Measurements from ENCODE around the gene C1orf21.

Gene C1orf21

GRCh38 chr1:184485751-184486723 is 99.2 kb downstream of the C1orf21 start:
- no peak for DNase-seq (ENCODE audit: low read depth, low spot score)

- no peak for DNase-seq (ENCODE audit: low read depth, low spot score)
Measured at GRCh38 chr1:184486761-184487445, 100.1 kb downstream of the C1orf21 start.

GRCh38 chr1:184487531-184488193 is 100.8 kb downstream of the C1orf21 start:
- no peak for DNase-seq (ENCODE audit: low read depth, low spot score)

- no peak for DNase-seq (ENCODE audit: low read depth, low spot score)
Measured at GRCh38 chr1:184489908-184490307, 103.1 kb downstream of the C1orf21 start.

GRCh38 chr1:184492536-184492935 is 105.7 kb downstream of the C1orf21 start:
- no peak for DNase-seq (ENCODE audit: low read depth, low spot score)

GRCh38 chr1:184493987-184494388 is 107.2 kb downstream of the C1orf21 start:
- no peak for DNase-seq (ENCODE audit: low read depth, low spot score)

- DNase-seq (ENCODE audit: low read depth, low spot score), result no peak
Measured at GRCh38 chr1:184494929-184495328, 108.1 kb downstream of the C1orf21 start.

- no peak for DNase-seq (ENCODE audit: low read depth, low spot score)
Measured at GRCh38 chr1:184497959-184498723, 111.3 kb downstream of the C1orf21 start.

GRCh38 chr1:184499616-184500015 is 112.8 kb downstream of the C1orf21 start:
- DNase-seq (ENCODE audit: low read depth, low spot score), result no peak

GRCh38 chr1:184502161-184502560 is 115.3 kb downstream of the C1orf21 start:
- DNase-seq (ENCODE audit: low read depth, low spot score), result no peak

- DNase-seq (ENCODE audit: low read depth, low spot score), result no peak
Measured at GRCh38 chr1:184503221-184503749, 116.5 kb downstream of the C1orf21 start.

- no peak for DNase-seq (ENCODE audit: low read depth, low spot score)
Measured at GRCh38 chr1:184504040-184504954, 117.5 kb downstream of the C1orf21 start.

- DNase-seq (ENCODE audit: low read depth, low spot score), result no peak
Measured at GRCh38 chr1:184504955-184505338, 118.1 kb downstream of the C1orf21 start.

GRCh38 chr1:184506481-184506880 is 119.7 kb downstream of the C1orf21 start:
- no peak for DNase-seq (ENCODE audit: low read depth, low spot score)

GRCh38 chr1:184507165-184507564 is 120.3 kb downstream of the C1orf21 start:
- DNase-seq (ENCODE audit: low read depth, low spot score), result no peak

- no peak for DNase-seq (ENCODE audit: low read depth, low spot score)
Measured at GRCh38 chr1:184507604-184508280, 120.9 kb downstream of the C1orf21 start.

GRCh38 chr1:184509105-184509504 is 122.3 kb downstream of the C1orf21 start:
- DNase-seq (ENCODE audit: low read depth, low spot score), result no peak

- no peak for DNase-seq (ENCODE audit: low read depth, low spot score)
Measured at GRCh38 chr1:184510110-184510509, 123.3 kb downstream of the C1orf21 start.

- DNase-seq (ENCODE audit: low read depth, low spot score), result no peak
Measured at GRCh38 chr1:184512724-184513123, 125.9 kb downstream of the C1orf21 start.

- no peak for DNase-seq (ENCODE audit: low read depth, low spot score)
Measured at GRCh38 chr1:184513421-184513820, 126.6 kb downstream of the C1orf21 start.

Data from activated naive CD8-positive, alpha-beta T cell treated with anti-CD3 and anti-CD28 coated beads, Interleukin-2, amount 50 U/mL, for 16 hours (primary cell).